ENCODE measurements around the gene PROSER3. TPM values are rescaled to one million over a fixed set of nuclear protein-coding genes. Genes with fewer than 3 reads are reported as not detected.

Gene PROSER3
- total RNA-seq, 2 donors from 2014 or later, result 13.6 to 19.2 TPM

DNA sequence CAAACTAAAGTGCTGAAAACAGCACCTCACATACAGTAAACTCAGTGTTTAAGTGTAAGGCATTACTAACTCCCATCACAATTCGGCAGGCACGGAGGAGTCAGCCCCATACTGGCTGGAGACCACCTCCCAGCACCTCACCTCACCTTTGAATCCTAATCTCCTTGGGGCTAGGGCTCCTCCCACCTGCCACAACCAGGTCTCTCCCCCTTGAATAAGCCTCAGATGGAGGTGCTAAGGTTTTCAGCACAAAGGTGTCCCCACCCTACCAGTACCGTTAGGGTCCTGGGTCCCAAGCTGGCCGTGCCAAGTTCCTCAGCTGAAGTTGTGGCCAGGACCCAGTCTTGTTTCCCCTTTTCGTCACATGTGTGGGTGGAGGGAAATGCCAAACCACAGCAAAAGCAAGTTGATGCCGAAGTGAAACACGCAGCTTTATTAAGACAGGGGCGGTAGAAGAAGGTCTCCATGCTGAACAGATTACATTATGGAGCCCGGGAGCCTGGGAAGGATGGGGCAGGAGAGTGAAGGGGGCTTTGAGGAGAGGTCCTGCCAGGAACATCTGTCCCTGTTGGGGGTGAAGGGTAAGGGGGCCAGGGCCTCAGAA lies 15.8 kb upstream of the PROSER3 start, which contains the start of gene IGFLR1:
IGFLR1 (minus strand) TSS at position 332 of the 604 bp plus-strand sequence. CDS start 1,272 bp downstream, outside the sequence.
- intact Hi-C loops (cut with DNase I), result loop anchor here (5.0 to 10.0 kb wide), 2 partner anchors 190 to 473 kb away; partner anchors contain the start of genes ZNF146 and ZNF565
- TF ChIP-seq POLR2AphosphoS5 (IDR thresholded peaks at IDR 0.05), result no peak
- no peak for TF ChIP-seq POLR2A (IDR thresholded peaks at IDR 0.05)
- TF ChIP-seq CTCF (IDR thresholded peaks at IDR 0.05), result no peak
- peak within 1 kb of the TSS; percentile 39 to 54 for H3K4me3 ChIP-seq

GRCh38 chr19:35743640-35744429 lies 14.1 kb upstream of the PROSER3 start:
- 91% methylated on average over 19 of the region's 19 CpGs for WGBS
- Histone ChIP-seq H3K27me3 (replicated peaks; ENCODE audit: insufficient read depth) (no peaks in the 10 kb centered on the region), H3K4me1 (replicated peaks) (peaks cover 11% of the 10 kb centered on the region)

More for the DNA sequence above, 15.8 kb upstream of the PROSER3 start, which contains the start of gene IGFLR1:
- Histone ChIP-seq H3K9me3 (no peaks in the 10 kb centered on the region), H3K36me3 (peaks cover 8 to 16% of the 10 kb centered on the region in 2 donors), H3K4me1 (replicated peaks) (peaks cover 11% of the 10 kb centered on the region), H3K27ac (peak within 1 kb of the TSS in 1 of 2 donors; percentile 68), H3K27me3 (replicated peaks; ENCODE audit: insufficient read depth) (no peaks in the 10 kb centered on the region)
- DNase-seq (ENCODE audit: low spot score), result no peak
- 79% methylated on average over 9 of the region's 9 CpGs for WGBS

GRCh38 chr19:35744430-35745327 lies 13.3 kb upstream of the PROSER3 start:
- peak overlapping the region; percentile 89 to 94 for H3K4me3 ChIP-seq
- WGBS, result 7% methylated on average over 41 of the region's 41 CpGs
- no peaks in the 10 kb centered on the region for H3K9me3 ChIP-seq
- H3K27me3 ChIP-seq (replicated peaks; ENCODE audit: insufficient read depth), result no peaks in the 10 kb centered on the region
- DNase-seq (ENCODE audit: low spot score), result peak; percentile 95
- peak overlapping the region; percentile 99 to 100 for H3K27ac ChIP-seq
- intact Hi-C loops (cut with DNase I), result loop anchor here (5.0 to 10.0 kb wide), 2 partner anchors 188 to 470 kb away; partner anchors contain the start of genes ZNF146 and ZNF565
- TF ChIP-seq CTCF (IDR thresholded peaks at IDR 0.05) (peak in 3 of 4 experiments; percentile 29 to 59 (median 50)), POLR2AphosphoS5 (IDR thresholded peaks at IDR 0.05) (peak; percentile 33), POLR2A (IDR thresholded peaks at IDR 0.05) (no peak)
- peaks cover 16% of the 10 kb centered on the region for H3K4me1 ChIP-seq (replicated peaks)
- no peaks in the 10 kb centered on the region for H3K36me3 ChIP-seq

More at GRCh38 chr19:35743640-35744429, 14.1 kb upstream of the PROSER3 start:
- intact Hi-C loops (cut with DNase I), result loop anchor here (5.0 to 10.0 kb wide), 2 partner anchors 188 to 471 kb away; partner anchors contain the start of genes ZNF146 and ZNF565
- peak overlapping the region in 1 of 2 donors; percentile 100 for H3K27ac ChIP-seq
- H3K36me3 ChIP-seq, result peaks cover under 1 to 3% of the 10 kb centered on the region in 2 donors
- H3K4me3 ChIP-seq, result peak overlapping the region in 1 of 2 donors; percentile 94
- no peak for DNase-seq (ENCODE audit: low spot score)
- no peaks in the 10 kb centered on the region for H3K9me3 ChIP-seq
- TF ChIP-seq CTCF (IDR thresholded peaks at IDR 0.05) (no peak), POLR2AphosphoS5 (IDR thresholded peaks at IDR 0.05) (no peak), POLR2A (IDR thresholded peaks at IDR 0.05) (no peak)

DNA sequence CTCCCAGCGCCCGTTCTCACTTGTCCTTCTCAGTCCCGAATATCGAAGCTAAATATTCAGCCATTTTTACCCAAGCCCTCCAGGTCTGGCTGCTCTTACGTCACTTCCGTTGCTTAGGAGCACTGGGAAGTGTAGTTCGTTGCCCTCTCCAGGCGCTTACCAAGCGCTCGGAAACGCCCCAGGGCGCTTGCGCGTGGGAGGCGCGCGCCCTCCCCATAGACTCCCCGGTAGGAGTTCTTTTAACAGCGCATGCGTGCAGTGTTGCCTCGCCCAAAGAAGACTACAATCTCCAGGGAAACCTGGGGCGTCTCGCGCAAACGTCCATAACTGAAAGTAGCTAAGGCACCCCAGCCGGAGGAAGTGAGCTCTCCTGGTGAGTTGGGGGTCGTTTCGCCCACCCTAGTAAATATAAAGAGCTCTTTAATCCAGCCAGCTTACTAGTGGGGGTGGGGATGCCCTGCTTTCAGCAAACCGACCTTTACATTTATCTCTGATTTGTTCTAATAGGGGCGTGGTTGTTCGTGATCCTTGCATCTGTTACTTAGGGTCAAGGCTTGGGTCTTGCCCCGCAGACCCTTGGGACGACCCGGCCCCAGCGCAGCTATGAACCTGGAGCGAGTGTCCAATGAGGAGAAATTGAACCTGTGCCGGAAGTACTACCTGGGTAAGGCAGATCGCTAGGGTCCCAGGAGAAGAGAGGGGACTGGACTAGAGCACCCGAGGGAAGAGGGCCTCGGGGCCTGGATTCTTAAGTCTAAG lies 12.5 kb upstream of the PROSER3 start, which contains the start of the genes PSENEN and U2AF1L4:
PSENEN (plus strand) TSS at position 324 of the 759 bp plus-strand sequence; CDS start at position 604, 280 bp downstream.
U2AF1L4 (minus strand) TSS at position 91 of the 759 bp plus-strand sequence; CDS start at position 64, 27 bp downstream.
- no peaks in the 10 kb centered on the region for H3K36me3 ChIP-seq
- H3K9me3 ChIP-seq, result no peaks in the 10 kb centered on the region
- H3K4me1 ChIP-seq (replicated peaks), result peaks cover 16% of the 10 kb centered on the region
- intact Hi-C loops (cut with DNase I), result loop anchor here (10.0 kb wide), 1 partner anchor 469 kb away; the partner anchor contains the start of genes ZNF146 and ZNF565
- H3K4me3 ChIP-seq, result peak within 1 kb of the TSS; percentile 89 to 94
- H3K27me3 ChIP-seq (replicated peaks; ENCODE audit: insufficient read depth), result no peaks in the 10 kb centered on the region
- peak in 2 of 4 experiments; percentile 26 to 48 for TF ChIP-seq CTCF (IDR thresholded peaks at IDR 0.05)
- TF ChIP-seq POLR2A (IDR thresholded peaks at IDR 0.05), result peak; percentile 56
- peak; percentile 99 for TF ChIP-seq POLR2AphosphoS5 (IDR thresholded peaks at IDR 0.05)
- peak within 1 kb of the TSS; percentile 99 to 100 for H3K27ac ChIP-seq
- DNase-seq (ENCODE audit: low spot score), result peak; percentile 99
- under 1% methylated on average over 40 of the region's 40 CpGs for WGBS
